ENCODE measurements around the gene UPK1A.
A peak's percentile ranks its signal among the peaks of the same experiment; 100 is the strongest.
"Not testable (repeated sequence)": the region's sequence is repeated elsewhere in the genome, so short reads cannot be mapped to it uniquely, and the experiment has no call there.

The UPK1A gene

GRCh38 chr19:35644206-35644986 is 21.9 kb upstream of the UPK1A start:
- peak; percentile 90 for DNase-seq (ENCODE audit: low read depth)

- peak; percentile 54 for DNase-seq (ENCODE audit: low read depth)
Measured at GRCh38 chr19:35644987-35645679, 21.2 kb upstream of the UPK1A start.

- DNase-seq (ENCODE audit: low read depth) = no peak
Measured at GRCh38 chr19:35645680-35646511, 20.4 kb upstream of the UPK1A start.

DNA sequence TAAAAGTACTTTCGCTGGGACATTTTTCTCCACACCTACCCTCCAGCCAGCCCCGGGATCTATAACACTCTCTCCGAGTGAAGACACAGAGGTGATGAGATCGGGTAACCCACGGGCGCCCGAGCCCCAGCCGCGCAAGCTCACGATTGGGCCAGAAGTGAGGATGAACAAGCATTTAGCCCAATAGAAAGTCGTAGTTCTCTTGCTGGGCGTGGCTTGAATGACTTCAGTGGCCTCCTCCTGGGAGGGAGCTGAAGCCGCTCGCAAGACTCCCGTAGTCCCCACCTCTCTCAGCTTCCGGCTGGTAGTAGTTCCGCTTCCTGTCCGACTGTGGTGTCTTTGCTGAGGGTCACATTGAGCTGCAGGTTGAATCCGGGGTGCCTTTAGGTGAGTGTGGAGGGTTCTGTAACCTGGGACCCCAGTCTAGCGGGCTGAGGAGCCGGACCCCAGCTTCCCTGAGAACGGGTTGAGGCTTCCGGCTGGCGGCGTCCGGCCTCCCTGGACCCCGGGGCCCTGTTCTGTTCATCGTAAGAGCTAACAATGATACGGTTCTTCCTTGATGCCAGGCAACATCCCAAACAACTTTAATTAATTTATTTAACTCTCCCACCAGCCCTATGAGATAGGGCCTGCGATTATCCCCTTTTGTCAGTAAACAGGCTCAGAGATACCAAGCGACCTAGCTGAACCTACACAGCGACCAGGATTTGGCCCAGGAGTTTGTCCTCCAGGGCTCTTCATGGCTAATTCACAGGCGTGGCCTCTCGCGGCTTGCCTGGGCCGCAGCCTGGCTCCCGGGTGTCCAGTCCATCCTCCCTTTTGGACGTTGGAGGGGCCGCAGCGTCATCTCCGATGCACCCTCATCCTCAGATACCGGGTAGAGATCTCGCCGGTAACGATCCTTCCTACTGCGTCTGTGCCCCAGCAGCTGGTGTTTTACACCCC is 18.0 kb upstream of the UPK1A start, which contains the start of gene COX6B1:
TSS of gene COX6B1 (plus strand) at position 307 of the 945 bp plus-strand sequence. CDS start 2,921 bp downstream, outside the sequence.
- DNase-seq (ENCODE audit: low read depth) = peak; percentile 88

GRCh38 chr19:35650581-35650980 is 15.7 kb upstream of the UPK1A start:
- no peak for DNase-seq (ENCODE audit: low read depth)

DNA sequence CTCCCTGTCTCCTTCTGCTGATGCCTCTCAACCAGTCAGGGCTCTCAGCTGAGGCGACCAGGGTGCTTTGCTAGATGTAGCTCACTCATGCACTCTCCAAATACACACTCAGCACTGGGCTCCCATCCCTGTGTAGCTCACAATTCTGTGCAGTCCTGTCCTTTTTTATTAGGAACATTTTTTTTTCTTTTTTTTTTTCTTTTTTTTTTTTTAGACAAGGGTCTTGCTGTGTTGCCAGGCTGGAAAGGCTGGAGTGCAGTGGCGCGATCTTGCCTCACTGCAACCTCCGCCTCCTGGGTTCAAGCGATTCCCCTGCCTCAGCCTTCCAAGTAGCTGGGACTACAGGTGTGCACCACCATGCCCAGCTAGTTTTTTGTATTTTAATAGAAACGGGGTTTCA is 11.5 kb upstream of the UPK1A start:
- not testable (repeated sequence) for DNase-seq (ENCODE audit: low read depth)

GRCh38 chr19:35655600-35655999 is 10.7 kb upstream of the UPK1A start:
- no peak for DNase-seq (ENCODE audit: low read depth)

DNA sequence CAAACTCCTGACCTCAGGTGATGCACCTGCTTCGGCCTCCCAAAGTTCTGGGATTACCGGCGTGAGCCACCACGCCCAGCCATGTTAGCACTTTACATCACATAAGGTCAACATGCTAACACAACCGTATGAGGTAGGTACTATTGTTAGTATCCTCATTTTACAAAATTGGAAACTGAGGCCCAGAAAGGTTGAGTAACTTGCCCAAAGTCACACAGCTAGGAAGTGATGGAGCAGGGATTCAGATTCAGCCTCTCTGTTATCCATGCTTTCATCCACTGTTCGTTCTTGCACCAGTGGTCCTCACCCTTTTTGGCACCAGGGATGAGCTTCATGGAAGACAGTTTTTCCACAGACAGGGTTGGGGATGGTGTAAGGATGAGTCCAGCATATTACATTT is 9.6 kb upstream of the UPK1A start:
- no peak for DNase-seq (ENCODE audit: low read depth)

GRCh38 chr19:35657904-35658700 is 8.2 kb upstream of the UPK1A start:
- no peak for DNase-seq (ENCODE audit: low read depth)

- no peak for DNase-seq (ENCODE audit: low read depth)
Measured at GRCh38 chr19:35661995-35662340, 4.3 kb upstream of the UPK1A start.

DNA sequence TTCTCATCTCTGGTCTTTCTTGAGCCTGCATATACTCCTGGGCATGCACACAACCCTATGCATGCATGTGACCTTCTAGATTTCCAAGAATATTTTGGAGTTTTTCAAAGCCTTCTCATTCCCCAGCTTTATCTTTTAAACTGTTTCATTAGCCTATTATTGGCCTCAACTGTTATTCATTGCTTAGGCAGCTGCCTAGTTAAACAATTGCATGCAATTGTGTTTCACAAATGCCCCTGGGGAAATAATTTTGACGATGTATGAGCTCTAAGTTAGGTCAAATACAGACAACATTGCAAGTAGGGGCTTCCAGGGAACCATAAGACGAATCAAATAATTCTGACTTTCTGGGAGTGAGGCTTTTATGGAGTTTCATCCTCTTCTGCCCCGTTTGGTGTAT is 2.3 kb upstream of the UPK1A start:
- no peak for DNase-seq (ENCODE audit: low read depth)

GRCh38 chr19:35665157-35665556 is 1.2 kb upstream of the UPK1A start:
- DNase-seq (ENCODE audit: low read depth) = no peak

- no peak for DNase-seq (ENCODE audit: low read depth)
Measured at GRCh38 chr19:35665604-35666003, 713 bp upstream of the UPK1A start.

DNA sequence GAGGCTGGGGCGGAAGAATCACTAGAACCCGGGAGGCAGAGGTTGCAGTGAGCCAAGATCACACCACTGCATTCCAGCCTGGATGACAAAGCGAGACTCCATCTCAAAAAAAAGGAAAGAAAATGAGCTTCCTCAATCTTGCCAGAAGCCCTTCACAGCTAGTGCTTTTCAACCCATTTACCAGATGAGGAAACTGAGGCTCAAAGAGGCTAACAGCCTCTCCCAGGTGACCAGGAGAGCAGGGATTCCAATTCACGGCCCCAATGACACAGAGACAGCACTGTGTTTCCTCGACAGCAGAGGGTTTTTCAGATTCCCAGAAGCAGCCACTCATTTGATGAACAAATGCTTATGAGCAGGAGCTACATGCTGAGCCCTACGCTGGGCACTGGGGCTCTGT is 3.2 kb downstream of the UPK1A start:
- no peak for DNase-seq (ENCODE audit: low read depth)

DNA sequence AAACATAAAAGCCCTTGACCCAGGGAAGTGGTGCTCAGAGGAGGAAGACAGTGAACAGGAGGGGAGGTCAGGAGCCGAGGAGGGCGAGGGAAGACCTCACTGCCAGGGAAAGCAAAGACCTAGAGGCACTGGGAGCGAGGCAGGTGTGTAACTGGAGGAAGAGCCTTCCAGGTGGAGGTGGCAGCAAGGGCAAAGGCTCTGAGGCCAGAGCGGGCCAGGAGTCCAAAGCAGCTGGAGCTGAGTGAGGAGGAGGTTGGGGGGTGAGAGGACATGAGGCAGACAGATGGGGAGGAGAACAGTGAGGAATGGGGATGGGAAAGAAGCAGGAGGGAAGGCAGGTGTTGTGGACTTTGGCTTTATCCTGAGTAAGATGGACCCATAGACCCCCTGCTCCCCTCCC is 3.7 kb downstream of the UPK1A start:
- no peak for DNase-seq (ENCODE audit: low read depth)

- no peak for DNase-seq (ENCODE audit: low read depth)
Measured at GRCh38 chr19:35670686-35671085, 4.4 kb downstream of the UPK1A start.

GRCh38 chr19:35671818-35672217 is 5.5 kb downstream of the UPK1A start:
- DNase-seq (ENCODE audit: low read depth) = no peak

GRCh38 chr19:35673121-35673804 is 6.9 kb downstream of the UPK1A start:
- DNase-seq (ENCODE audit: low read depth) = no peak

DNA sequence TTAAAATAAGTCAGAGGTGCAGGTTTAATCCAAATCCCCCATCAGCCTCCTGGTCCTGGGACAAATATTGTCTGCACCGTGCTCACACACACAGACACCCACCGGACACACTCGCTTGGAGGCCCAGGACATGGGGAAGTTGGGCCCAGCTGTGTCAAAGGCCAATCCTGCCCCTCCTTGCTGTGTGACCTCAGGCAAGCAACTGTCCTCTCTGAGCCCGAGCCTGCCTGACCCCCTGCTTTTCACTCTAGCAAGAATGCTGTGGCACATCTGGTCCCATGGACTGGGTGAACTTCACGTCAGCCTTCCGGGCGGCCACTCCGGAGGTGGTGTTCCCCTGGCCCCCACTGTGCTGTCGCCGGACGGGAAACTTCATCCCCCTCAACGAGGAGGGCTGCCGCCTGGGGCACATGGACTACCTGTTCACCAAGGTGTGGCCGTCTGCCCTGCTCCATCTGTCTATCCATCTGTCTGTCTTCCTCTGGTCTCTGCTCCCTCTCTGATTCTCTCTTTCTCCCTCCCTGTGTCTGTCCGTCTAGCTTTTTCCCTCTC is 9.3 kb downstream of the UPK1A start:
- no peak for DNase-seq (ENCODE audit: low read depth)

- DNase-seq (ENCODE audit: low read depth) = no peak
Measured at GRCh38 chr19:35689836-35690235, 23.5 kb downstream of the UPK1A start.

All from T follicular helper cell (primary cell).